IPS-NIHi11 (cell line): ENCODE measurements around the gene ZNF273.
"Not testable (repeated sequence)": the region's sequence is repeated elsewhere in the genome, so short reads cannot be mapped to it uniquely, and the experiment has no call there.

Experiments used
- DNase-seq: peaks from one replicate; pipeline ENCODE4 v3.0.0; 2012; ENCODE audit warnings: mixed read lengths, low spot score

ZNF273 gene

DNA sequence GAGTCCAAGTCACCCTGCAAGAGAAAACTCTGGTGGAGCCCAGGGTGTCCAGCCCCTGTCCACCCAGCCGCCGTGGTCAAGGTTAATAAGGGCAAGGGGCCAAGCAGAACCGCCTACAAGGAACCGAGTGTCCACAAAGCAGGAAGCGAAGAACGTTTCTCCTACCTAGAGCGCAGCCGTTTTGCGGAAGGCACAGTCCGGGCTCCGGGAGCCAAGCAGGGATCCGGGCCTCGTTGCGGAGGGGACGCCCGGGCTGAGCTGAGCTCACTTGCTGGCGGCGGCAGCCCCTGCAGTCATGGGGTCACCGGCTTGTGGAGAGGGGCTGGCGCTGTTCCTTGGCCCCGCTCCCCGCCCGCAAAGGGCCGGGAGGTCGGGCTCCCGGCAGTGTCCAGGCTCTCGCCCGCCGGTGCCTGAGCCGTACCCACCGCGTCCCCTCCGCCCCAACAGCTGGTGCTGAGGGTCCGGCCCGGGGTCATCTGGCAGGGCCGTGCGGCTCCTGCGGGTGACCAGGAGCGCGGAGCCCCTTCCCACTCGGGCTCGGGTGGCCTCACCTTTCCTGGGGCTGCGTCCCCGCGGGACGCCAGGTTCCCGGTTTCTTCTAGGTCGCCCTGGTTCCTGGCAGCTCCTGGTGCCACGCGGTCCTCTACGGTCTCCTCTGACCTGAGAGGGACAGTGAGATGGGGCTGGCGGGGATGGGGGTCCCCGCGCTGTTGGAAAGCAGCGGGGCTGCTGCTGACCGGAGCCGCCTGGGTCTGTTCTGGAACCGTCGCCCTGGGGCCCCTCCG is 14.0 kb upstream of the ZNF273 start:
- peak; percentile 48 for DNase-seq

DNA sequence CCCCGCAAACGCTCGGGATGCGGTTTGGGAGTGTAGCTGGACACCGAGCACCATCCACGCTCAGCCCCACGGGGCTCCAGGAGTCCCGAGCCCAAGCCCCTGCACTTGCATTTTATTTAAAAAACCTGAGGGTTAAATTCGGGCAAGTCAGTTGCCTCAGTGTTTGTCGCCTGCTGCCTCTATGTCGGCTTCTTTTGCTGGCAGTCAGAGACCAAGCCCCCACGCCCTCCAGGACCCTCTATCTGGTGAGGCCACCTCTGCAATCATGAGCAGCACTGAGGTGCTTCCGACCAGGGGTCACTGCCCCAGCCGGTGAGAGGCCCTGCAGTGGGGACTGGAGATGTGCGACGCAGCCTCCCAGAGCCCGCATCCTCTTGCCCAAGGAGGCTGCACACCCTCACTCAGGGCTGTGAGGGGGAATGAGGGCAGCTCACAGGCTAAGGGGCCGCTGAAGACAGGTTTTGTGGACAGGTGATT is 13.3 kb upstream of the ZNF273 start:
- DNase-seq, result peak; percentile 18

DNA sequence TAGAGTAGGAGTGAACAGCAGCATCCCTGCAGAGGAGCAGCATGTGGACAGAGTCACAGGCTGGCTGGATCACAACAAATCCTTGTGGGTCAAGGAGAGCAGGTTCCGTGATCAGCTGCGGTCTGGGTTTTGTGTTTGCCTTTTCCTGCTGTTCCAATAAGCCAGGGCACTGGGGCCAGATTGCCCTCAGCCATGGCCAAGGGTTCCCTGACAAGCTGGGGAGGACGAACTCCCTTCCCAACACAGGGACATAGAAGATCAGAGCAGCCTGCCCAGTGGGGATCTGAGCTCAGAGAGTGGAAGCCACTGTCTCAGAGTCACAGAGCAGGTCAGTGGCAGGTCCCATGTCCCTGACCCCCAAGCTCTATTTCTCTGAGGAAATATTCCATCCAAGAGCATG is 12.8 kb upstream of the ZNF273 start:
- not testable (repeated sequence) for DNase-seq

DNA sequence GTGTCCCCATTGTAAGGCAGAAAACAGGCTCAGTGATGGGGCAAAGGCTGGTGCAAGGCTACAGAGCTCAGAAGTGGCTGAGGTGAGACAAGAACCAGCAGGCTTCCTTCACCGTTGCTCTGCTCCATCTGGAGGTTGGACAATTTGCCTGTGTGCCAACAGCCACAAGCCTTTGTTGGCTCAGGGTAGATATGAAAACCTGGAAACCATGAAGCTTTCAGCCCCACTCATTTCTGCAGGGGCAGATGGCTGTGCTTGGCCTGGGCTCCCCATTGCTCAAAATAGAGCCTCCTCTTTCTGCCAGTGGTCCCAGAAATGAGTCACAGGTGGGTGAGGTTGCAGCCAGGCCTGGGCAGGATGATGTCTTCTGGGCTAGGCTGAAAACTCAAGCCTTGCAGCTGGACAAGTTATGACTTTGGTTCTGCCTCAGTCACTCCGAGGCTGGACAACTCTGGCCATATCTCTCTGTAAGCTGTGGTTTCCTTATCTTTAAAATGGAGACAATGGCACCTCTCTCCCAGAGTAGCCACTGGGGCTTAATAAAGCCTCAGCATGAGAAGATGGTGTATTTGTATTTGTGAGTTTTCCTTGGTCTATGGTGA is 12.2 kb upstream of the ZNF273 start:
- DNase-seq, result no peak

DNA sequence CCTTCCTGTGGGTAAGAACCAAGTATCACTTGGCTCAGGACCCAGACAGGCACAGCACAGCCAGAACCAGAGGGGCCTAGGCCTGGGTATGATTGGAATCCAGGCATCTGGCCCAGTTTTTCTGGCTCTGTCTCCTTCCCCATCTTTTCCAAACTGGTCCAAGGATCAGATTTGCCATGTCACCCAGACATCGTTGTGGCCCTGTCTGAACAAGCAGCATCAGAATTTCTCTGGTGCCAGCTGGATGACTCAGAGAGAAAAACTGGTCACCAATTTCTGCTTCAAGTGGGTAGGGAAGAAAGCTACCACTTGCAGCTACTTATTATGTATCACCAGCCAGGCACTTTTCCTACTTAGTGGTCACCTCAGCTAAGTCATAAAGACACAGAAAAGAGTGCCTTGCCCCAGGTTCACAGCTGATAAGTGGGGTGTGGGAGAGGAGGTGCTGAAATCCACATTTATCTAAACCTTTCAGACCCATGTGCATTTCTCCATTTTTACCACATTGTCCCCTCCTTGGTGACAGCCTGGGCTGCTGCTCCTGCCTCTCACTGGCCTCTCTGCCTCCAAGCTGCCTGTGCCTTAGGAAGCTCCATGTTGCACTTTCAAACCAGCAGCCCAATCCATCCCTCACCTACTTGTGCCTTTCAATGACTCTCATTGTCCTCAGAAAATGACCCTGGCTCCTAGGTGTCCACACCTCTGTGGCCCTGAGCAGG is 11.6 kb upstream of the ZNF273 start:
- not testable (repeated sequence) for DNase-seq

DNA sequence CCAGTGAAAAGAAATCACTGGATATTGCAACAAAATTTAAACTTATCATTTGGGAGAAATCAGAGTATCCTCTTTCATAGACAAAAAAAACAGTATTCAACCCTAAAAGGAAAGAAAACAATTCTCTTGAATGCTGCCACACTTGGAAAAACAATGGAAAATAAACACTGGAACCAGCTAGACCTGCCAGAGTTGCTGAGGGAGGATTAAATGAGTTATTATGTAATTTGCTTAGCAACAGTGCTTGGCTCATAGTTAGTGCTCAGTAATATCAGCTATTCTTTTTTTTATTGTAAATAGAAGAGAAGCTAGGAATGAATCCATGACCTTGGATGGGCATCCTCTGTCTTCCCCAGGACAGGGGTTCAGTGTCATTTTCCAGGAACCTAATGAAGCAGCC is 11.0 kb upstream of the ZNF273 start:
- no peak for DNase-seq

DNA sequence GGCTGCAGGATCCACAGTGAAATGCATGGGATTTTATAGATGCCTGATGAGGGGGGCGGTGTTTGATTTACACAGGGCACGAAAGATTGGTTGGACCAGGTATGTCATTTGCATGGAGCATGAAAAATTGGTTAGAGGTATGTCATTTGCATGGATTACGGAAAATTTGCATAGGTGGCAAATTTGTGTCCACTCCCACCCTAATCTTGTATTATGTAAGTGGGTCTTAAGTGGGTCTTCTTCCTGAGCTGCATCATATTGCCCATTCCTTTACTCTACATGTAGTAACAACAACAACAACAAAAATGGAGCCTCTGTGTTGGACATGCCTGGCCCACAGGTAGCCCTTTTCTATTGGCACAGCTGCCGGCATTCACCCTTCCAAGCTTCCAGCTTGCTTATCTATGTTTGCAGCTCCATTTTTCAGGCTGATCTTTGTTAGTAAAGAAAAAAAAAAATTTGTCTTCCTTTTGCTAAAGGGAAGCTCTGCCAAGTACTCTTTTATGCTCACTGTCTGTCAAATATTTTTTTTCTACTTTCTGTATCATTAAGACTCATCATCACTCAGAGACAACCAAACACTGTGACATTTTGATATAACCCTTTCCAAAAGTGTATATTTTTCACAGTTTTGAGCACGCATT is 10.3 kb upstream of the ZNF273 start:
- no peak for DNase-seq

DNA sequence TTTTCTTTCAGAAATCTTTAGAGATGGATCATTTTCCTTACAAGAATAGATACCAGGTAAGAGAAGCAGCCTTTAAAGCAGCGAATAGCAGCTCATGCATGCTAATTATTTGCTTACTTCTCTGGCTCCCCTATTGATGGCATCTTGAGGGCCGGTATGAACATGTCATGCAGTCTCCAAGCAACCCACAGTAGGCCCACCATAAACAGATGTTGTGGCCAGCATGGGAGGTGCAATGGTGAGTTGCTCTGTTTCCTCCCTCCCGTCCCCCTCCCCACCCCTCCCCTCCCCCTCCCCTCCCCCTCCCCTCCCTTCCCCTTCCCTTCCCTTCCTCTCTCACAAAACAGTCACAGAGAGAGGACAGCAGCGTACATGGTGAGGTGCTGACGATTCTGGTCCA is 9.7 kb upstream of the ZNF273 start:
- peak; percentile 35 for DNase-seq

DNA sequence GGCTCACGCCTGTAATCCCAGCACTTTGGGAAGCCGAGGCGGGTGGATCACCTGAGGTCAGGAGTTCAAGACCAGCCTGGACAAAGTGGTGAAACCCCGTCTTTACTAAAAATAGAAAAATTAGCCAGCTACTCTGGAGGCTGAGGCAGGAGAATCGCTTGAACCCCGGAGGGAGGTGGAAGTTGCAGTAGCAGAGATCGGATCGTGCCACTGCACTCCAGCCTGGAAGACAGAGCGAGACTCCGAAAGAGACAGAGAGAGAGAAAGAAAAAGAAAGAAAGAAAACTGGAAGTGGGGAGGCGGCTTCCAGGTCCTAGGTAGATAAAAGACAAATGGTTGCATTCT is 640 bp upstream of the ZNF273 start:
- not testable (repeated sequence) for DNase-seq

DNA sequence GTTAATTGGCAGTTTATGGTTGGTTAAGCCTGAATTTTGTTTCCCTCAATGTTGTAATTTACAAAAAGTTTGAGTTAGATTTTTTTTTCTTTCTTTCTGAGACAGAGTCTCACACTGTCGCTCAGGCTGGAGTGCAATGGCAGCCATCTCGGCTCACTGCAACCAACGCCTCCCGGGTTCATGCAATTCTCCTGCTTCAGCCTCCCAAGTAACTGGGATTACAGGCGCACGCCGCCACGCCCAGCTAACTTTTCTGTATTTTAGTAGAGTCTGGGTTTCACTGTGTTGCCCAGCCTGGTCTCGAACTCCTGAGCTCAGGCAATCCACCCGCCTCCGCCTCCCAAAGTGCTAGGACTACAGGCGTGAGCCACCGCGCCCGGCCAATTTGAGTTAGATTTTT is 935 bp downstream of the ZNF273 start:
- DNase-seq, result no peak

DNA sequence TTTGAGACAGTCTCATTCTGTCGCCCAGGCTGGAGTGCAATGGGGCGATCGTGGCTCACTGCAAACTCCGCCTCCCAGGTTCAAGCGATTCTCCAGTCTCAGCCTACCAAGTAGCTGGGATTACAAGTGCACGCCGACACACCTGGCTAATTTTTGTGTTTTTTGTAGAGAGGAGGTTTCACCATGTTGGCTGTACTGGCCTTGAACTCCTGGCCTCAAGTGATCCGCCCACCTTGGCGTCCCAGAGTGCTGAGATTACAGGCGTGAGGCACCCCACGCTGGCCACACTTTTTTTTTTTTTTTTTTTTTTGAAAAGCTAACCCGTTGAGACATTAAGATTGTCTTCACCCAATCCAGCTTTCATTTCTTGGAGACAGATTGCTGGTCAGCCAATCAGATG is 2.1 kb downstream of the ZNF273 start:
- DNase-seq, result no peak

DNA sequence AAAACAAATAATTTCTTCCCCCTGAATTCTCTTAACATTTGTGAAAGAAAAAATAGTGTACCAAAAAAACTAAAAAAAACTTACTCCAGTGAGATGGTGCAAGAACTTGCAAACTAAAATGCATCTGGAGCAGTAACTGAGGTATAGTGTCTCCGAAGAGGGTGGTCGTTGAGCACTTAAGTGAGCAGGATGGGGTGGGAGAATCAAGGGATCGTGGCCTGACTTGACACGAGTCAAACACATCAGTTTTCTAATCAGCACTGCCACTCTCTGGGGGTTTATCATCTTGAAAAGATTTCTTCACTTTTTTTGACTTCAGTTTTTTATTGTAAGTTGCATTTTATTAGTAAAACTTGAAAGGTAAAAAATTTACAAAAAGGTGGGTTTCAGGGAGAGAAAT is 2.5 kb downstream of the ZNF273 start:
- DNase-seq, result no peak

DNA sequence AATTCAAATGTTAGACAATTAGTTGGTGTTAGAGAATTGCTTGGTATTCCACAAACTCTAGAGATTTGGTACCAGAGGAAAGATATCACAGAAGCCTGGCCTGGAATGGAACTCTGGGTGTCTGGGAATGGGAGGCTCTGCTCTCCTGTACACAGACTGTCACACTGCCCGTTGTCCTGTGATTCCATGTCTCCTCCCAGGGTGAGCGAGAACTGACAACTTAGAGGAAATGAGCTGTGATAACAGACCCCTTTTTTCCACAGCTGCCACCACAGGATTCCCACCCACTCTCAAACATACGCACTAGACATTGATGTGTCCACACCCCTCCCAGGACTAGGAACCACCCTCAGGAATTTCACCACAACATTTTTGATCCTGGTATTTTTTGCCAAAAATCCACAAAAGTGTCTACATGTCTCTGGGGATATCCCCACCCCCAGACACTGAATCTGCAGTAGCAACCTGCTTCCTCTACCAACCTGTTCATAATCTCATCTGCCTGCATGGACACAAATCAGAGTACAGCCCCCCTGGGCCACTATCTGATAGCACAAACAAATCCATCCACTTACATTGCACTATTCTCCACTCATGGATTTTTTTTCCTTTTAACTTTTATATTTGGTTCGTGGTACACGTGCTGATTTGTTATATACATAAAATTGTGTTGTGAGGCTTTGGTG is 4.7 kb downstream of the ZNF273 start:
- DNase-seq, result no peak

DNA sequence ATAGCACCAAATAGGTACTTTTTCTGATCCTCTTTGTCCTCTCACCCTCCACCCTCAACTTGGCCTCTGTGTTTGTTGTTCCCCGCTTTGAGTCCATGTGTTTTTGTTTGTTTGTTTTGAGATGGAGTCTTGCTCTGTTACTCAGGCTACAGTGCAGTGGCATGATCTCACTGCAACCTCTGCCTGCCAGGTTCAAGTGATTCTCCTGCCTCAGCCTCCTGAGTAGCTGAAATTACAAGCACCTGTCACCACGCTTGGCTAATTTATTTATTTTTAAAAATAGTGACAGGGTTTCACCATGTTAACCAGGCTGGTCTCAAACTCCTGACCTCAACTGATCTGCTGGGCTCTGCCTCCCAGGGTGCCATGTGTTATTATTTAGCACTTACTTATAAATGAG is 5.3 kb downstream of the ZNF273 start:
- no peak for DNase-seq

DNA sequence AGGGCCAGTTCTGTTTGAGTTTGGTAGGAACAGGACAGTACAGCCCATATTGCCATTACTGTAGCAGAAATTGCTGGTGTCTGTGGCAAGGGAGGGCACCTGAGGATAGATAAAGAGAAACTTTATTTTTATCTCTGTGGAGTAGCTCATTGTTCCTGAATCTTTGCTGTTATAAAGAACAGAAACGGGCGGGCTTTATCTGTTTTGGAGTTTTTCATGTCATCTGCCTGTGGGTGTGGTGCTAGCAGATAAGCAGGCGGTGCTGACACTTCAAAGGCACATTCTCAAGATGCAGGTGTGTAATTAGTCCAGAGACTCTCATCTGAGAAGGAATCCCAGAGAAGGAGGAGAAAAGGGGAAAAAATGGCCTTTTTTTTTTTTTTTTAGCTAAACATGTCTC is 11.5 kb downstream of the ZNF273 start:
- no peak for DNase-seq

DNA sequence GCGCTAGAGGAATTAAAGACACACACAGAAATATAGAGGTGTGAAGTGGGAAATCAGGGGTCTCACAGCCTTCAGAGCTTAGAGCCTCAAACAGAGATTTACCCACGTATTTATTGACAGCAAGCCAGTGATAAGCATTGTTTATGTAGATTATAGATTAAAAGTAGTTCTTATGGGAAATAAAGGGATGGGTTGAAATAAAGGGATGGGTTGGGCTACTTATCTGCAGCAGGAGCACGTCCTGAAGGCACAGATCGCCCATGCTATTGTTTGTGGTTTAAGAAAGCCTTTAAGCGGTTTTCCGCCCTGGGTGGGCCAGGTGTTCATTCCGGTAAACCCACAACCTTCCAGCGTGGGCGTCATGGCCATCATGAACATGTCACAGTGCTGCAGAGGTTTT is 12.2 kb downstream of the ZNF273 start:
- DNase-seq, result not testable (repeated sequence)

DNA sequence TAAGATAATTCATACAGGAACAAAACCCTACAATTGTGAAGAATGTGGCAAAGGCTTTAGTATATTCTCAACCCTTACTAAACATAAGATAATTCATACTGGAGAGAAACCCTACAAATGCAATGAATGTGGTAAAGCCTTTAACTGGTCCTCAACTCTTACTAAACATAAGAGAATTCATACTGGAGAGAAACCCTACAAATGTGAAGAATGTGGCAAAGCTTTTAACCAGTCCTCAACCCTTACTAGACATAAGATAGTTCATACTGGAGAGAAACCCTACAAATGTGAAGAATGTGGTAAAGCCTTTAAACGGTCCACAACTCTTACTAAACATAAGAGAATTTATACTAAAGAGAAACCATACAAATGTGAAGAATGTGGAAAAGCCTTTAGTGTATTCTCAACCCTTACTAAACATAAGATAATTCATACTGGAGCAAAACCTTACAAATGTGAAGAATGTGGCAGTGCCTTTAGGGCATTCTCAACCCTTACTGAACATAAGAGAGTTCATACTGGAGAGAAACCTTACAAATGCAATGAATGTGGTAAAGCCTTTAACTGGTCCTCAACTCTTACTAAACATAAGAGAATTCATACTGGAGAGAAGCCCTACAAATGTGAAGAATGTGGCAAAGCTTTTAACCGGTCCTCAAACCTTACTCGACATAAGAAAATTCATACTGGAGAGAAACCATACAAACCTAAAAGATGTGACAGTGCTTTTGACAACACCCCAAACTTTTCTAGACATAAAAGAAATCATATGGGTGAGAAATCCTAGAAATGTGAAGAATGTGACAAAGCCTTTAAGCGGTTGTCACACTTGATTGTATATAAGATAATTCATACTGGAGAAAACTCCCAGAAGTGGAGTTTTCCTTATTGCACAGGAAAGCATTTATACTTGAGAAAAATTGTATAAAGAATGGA is 25.4 kb downstream of the ZNF273 start:
- DNase-seq, result not testable (repeated sequence)

DNA sequence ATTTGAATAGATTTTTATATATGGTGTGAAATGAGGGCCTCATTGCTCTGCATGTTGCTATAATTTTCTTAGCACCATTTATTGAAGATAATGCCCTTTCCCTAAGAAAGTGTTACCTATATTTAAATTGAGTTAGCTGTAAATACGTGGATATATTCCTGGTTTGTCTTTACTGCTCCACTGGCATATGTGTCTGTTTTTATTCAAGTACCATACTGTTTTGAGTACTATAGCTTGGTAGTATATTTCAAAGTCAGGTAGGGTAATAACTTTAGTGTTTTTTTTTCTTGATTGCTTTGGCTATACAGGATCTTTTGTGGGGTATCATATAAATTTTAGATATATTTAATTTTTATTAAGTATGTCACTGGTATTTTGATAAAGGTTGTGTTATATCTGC is 31.4 kb downstream of the ZNF273 start:
- DNase-seq, result no peak

DNA sequence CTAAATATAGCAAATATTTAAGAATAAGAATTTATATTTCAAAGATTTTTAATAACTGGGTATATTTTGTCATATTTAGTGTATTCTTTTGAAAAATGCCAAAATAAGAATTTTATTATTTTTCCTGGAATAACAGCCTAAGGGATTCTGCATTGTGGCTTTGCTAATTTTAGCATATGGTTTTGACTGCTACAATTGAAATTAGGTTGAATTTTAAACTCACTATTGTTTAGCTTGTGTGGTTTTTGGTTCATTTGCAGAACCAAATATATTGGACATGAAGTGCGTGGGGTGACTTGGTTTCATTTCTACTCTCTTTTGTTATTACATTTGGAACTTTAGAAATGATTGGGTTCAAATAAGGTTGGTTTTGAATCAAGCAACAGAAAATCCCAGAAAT is 35.5 kb downstream of the ZNF273 start:
- DNase-seq, result no peak

DNA sequence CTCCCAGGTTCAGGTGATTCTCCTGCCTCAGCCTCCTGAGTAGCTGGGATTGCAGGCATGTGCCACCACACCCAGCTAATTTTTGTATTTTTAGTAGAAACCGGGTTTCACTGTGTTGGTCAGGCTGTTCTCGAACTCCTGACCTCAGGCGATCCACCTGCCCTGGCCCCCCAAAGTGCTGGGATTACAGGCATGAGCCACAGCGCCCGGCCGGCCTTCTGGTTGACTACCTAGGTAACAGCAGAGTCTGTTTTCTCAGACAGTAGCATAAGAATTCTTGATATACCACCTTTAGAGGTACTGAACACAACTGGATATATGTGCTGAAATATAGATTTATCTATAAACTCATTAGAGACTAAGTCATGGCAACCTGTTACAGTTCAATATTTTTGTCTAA is 36.9 kb downstream of the ZNF273 start:
- DNase-seq, result not testable (repeated sequence)
